HG03139 (cell line): Measurements from ENCODE around the gene CTNNBIP1.
"Not testable (repeated sequence)": the region's sequence is repeated elsewhere in the genome, so short reads cannot be mapped to it uniquely, and the experiment has no call there.

Experiments used
- ATAC-seq: cut with Tn5 transposase; IDR thresholded peaks from one replicate; pipeline ENCODE4 v1.9.1; 2021; ENCODE audit not compliant: unreplicated experiment

Gene CTNNBIP1, protein sequence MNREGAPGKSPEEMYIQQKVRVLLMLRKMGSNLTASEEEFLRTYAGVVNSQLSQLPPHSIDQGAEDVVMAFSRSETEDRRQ

GRCh38 chr1:9910076-9910422, at the start of gene CTNNBIP1:
Gene CTNNBIP1, minus strand, starts transcription at chr1:9910269. Its CDS starts 38,205 bp downstream, at chr1:9872064.
- ATAC-seq, result peak; percentile 81

GRCh38 chr1:9957726-9958125, 47.7 kb upstream of the CTNNBIP1 start:
- no peak for ATAC-seq

DNA sequence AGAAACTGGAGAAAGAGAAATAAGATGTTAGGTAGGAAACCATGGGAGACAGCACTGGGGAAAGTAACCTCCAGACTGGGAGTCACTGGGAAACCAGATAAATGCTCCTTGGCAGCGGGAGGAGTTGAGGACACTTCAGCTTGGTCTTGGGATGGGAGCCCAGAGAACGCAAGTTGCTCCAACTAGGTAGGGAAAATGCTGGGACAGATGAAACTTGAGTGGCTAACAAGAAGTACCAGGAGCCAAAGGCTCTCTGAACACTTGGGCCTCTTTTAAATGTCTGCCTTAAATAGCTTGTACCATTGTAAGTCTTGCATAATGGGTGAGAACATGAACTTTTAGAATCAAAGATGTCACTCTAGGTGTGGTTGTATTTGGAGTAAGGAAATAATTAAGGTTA, 36.2 kb upstream of the CTNNBIP1 start:
- ATAC-seq, result no peak

GRCh38 chr1:9942939-9943788, 33.1 kb upstream of the CTNNBIP1 start, which contains the start of the genes LZIC and NMNAT1:
Gene LZIC, minus strand, starts transcription at chr1:9943391. Its CDS starts 6,772 bp downstream, at chr1:9936619.
Gene NMNAT1, plus strand, starts transcription at chr1:9943475. Its CDS starts 28,599 bp downstream, at chr1:9972074.
- ATAC-seq, result peak; percentile 86

DNA sequence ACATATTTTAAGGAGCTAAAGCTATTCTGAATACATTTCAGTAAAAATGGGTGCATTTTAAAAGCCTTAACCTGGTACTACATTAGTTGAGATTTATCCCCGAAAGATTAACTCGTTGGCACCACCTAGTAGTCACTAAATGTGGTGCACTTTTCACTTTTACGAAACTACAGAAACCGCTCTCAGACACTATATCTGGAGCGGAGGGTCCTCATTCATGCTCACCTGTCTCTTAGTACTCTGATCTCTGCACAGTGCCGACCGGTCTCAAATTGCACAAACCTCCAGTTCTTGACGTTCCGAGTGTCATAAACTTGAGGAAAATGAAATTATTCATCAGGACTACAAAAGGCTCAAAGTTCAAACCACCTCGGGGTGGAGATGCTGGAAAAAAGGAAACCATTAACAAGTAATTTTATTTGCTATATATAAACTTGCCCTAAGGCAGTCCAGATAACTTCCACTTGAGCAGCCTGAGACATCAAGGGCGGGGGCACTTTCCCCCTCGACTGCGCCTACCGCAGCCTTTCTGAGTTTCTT, 32.4 kb upstream of the CTNNBIP1 start:
- ATAC-seq, result peak; percentile 6

- no peak for ATAC-seq
Observed at GRCh38 chr1:9929431-9930385, 19.6 kb upstream of the CTNNBIP1 start.

- no peak for ATAC-seq
Observed at GRCh38 chr1:9927259-9927658, 17.2 kb upstream of the CTNNBIP1 start.

DNA sequence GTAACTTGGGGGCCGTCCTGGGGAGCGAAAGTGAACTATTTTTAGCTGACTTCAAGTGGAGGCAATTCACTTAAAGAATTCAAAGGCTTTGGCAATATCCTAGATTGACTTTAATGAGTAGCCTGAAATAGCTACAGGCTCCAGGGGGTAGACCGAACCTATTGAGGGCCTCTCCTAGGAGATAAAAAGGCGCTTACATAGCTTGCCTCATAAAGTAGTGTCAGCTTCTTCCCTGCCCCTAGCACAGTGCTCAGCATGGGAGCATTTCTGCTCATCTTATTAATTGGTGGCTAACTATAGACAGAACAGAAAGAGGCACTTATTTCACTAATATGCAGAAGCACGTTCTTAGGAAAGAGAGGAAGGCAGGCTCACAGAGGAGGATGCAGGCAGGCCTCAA, 12.3 kb upstream of the CTNNBIP1 start:
- no peak for ATAC-seq

DNA sequence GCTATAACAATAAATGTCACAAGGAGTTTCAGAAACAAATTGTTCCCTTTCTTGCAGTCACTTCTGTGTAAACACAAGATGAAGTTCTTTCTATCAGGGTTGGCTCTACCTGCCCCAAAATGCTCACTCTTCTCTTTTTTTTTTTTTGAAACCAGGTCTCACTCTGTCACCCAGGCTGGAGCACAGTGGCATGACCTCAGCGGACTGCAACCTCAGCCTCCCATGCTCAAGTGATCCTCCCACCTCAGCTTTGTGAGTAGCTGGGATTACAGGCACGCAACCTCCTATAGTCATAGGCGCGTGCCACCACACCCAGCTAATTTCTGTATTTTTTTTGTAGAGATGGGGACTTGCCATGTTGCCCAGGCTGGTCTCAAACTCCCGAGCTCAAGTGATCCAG, 10.5 kb upstream of the CTNNBIP1 start:
- ATAC-seq, result no peak

- ATAC-seq, result no peak
Observed at GRCh38 chr1:9917901-9918300, 7.8 kb upstream of the CTNNBIP1 start.

- ATAC-seq, result not testable (repeated sequence)
Observed at GRCh38 chr1:9917495-9917894, 7.4 kb upstream of the CTNNBIP1 start.

GRCh38 chr1:9916452-9916851, 6.4 kb upstream of the CTNNBIP1 start:
- ATAC-seq, result no peak

GRCh38 chr1:9914610-9914937, 4.5 kb upstream of the CTNNBIP1 start:
- ATAC-seq, result no peak

DNA sequence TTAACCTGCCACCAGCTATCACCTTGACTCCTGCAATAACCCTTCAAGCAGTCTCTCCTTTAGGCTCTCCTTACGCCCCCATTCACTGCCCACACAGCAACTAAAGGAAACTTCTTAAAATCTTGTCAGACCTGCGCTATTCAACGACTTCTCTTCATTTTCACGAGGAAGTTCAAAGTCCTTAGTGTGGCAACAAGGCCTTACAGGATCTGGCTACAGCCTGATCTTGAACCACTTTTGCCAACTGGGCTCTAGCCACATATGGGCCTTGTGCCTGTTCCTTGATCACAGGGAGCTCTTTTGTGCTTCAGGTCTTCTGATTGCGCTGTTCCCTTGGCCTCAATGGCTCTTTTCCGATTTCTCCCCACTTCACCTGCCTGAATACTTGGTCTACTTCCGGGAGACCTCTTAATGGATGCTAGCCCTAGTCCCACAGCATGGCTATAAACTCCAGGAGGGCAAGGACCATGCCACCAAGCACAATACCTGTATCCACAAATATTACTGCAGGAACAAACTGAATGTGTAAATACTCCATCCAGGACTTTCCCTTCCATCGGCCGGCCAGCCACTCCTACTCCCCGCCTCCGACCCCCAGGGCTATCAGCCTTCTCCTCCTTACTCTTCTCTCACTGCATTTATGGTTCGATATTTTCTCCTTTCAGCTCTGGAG, 2.3 kb upstream of the CTNNBIP1 start:
- ATAC-seq, result no peak

DNA sequence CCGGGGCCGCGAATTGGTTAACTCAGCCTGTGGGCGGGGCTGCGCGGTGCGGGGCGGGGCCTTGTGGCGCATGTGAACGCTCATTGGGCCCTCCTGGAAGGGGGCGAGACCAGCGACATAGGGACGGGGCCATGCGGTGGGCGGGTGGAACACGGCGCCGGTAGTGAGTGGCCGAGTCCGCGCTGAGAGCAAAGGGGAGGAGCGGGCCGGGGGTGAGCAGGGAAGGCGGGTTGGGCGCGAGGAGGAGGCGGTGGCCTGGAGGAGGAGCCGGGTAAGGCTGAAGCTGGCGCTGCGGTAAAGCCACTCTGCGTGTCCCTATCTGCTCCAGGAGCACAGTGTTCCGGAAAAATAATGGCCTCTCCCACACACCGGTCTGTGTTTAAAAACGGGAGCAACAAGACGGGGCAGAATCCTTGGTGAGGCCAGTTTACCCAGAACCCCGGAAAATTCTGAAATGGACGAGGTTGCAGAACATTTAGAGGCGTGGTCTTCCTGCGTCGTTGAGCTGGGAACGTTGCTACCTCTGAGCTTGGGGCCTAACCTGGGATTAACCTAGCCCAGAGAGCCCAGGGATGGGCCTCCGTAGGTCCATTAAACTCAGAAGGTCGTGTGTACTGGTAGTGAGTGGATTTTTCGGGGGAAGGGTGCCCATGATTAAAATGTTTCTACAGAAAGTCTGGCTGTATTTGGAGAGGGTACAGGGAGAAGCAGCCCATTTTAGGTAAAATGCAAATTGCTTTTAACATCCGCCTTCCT, 532 bp upstream of the CTNNBIP1 start:
- peak; percentile 86 for ATAC-seq

DNA sequence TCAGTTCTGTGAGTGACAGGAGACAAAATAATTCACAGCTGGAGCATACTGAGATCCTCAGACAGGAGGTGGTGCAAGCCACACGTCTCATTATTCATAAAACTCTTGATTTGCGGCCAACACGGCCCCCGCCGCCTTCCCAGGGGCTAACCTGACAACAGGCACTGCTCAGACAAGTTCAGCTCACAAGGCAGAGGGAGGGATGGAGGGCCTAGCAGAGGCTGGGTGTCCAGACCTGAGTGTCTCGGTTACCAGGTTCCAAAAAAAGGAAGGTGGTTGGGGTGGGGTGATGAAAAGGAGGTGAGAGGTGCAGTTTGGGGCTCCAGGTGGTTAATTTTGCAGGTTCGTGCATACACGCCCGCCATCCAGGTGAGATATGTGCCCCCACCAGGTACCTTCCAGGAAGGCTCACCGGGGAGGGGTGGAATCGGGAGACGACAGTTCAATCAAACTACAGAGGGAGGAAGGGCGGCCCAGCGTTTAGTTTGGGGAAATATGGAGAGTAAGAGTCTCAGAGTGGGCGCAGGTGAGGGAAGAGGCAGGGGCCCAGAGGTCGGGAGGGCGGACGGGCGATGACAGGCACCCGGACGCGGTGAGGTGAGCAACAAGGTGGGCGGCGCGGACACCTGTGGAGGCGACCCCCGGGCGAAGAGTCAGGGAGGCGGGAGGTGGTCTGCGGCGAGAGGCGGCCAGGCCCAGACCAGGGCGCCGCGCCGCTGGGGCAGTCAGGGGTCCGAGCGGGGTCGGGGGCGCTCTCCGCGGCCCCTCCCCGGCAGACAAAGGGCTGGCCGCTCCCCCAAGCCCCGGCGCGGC, 629 bp downstream of the CTNNBIP1 start:
- ATAC-seq, result no peak

DNA sequence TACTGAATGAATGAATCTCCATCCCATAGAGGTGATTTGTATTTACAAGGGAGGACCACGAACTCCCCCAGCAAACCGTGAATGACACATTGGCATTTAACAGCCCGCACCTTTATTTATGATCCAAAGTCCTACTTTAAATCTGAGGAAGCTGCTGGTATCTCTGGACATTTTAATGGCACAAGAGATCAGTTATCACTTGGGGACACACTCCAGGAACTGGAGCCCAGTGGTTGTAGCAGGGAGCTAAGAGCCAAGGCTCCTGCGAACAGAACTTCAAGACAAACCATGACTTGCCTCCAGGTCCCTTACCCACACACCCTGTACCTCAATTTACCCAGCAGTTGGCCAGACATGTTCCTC, 1.2 kb downstream of the CTNNBIP1 start:
- ATAC-seq, result no peak

GRCh38 chr1:9907441-9907840, 2.6 kb downstream of the CTNNBIP1 start:
- ATAC-seq, result no peak

DNA sequence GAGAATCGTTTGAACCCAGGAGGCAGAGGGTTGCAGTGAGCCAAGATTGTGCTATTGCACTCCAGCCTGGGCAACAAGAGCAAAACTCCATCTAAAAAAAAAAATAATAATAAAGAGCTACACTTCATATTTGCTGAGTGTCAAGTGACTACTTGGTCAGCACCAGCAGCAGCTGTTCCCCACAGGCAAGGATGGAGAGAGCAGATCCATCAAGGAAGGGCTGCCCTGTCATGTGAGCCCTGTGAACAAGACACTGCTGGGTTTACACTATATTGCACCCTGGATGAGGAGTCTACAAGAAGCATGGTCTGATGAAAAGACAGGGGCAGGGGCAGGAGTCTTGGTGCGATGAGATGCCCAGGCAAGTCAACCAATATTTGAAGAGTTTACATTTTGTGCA, 3.6 kb downstream of the CTNNBIP1 start:
- no peak for ATAC-seq
